K562 (cell line): ENCODE data around the gene HHEX. TPM values are rescaled to one million over a fixed set of nuclear protein-coding genes. Genes with fewer than 3 reads are reported as not detected.

ENCODE experiments used
- ARID2 ChIP-seq: fragments of 450-650 bp; IDR thresholded peaks from 2 replicates; pipeline ENCODE4 v1.6.1; 2017; ENCODE audit warnings: antibody characterized with exemption, mild to moderate bottlenecking
- BCOR ChIP-seq: fragments of 450-650 bp; IDR thresholded peaks from 2 replicates; pipeline ENCODE4 v1.6.1; 2016
- CBX1 ChIP-seq: sonication (generic); IDR thresholded peaks from 2 replicates; pipeline ENCODE4 v1.6.1; 2016; ENCODE audit warnings: antibody characterized with exemption, low read depth, mild to moderate bottlenecking
- CCNT2 ChIP-seq: IDR thresholded peaks from 2 replicates; pipeline ENCODE4 v1.6.1; 2011; ENCODE audit warnings: borderline replicate concordance, low read depth, mild to moderate bottlenecking, moderate library complexity, mixed read lengths, low read length; ENCODE audit not compliant: insufficient read length; ENCODE audit errors: extremely low read depth
- CREB1 ChIP-seq, 2 experiments: sonication (generic) in 1 of 2; formaldehyde crosslinking in 1 of 2; IDR thresholded peaks; 2 replicates each; pipeline versions ENCODE4 v1.6.1 to v1.8.0; 2012 to 2022; ENCODE audit warnings: inconsistent platforms in 1 of 2, mild to moderate bottlenecking in 1 of 2, missing genetic modification reagents in 1 of 2, moderate library complexity in 1 of 2
- DPF2 ChIP-seq: fragments of 450-650 bp; IDR thresholded peaks from 2 replicates; pipeline ENCODE4 v1.6.1; 2016
- E2F1 ChIP-seq: sonication (generic); formaldehyde crosslinking; IDR thresholded peaks from 2 replicates; pipeline ENCODE4 v1.8.1; 2023; ENCODE audit warnings: mild to moderate bottlenecking, missing genetic modification reagents, moderate library complexity
- GATAD2A ChIP-seq: fragments of 450-650 bp; IDR thresholded peaks from 2 replicates; pipeline ENCODE4 v1.6.1; 2017
- MAFG ChIP-seq: fragments of 450-650 bp; conservative IDR thresholded peaks from 2 replicates; pipeline ENCODE4 v1.6.1; 2016; ENCODE audit warnings: missing genetic modification characterization, missing compliant biosample characterization
- MLLT1 ChIP-seq, 2 experiments: fragments of 450-650 bp; IDR thresholded peaks; 2 replicates each; pipeline ENCODE4 v1.6.1; 2016
- NCOA1 ChIP-seq: fragments of 450-650 bp; IDR thresholded peaks from 2 replicates; pipeline ENCODE4 v1.6.1; 2016; ENCODE audit warnings: low read depth
- POLR3A ChIP-seq: IDR thresholded peaks from 2 replicates; pipeline ENCODE4 v1.6.1; 2011; ENCODE audit warnings: borderline replicate concordance, mild to moderate bottlenecking, moderate library complexity; ENCODE audit not compliant: insufficient read length, insufficient read depth; ENCODE audit errors: extremely low read depth
- RB1 ChIP-seq: fragments of 450-650 bp; IDR thresholded peaks from 2 replicates; pipeline ENCODE4 v1.6.1; 2017; ENCODE audit warnings: low read depth, mild to moderate bottlenecking
- RBM34 ChIP-seq: fragments of 200-400 bp; formaldehyde crosslinking; IDR thresholded peaks from 2 replicates; pipeline ENCODE4 v1.6.1; 2018; ENCODE audit warnings: low read length, borderline replicate concordance; ENCODE audit not compliant: insufficient read depth
- SREBF1 ChIP-seq: fragments of 150-350 bp; IDR thresholded peaks from 2 replicates; pipeline ENCODE4 v1.6.1; 2014; ENCODE audit warnings: antibody characterized with exemption, low read depth, low read length, borderline replicate concordance
- STAT5A ChIP-seq: IDR thresholded peaks from 2 replicates; pipeline ENCODE4 v1.6.1; 2012; ENCODE audit warnings: low read length, inconsistent platforms, borderline replicate concordance
- TRIM28 ChIP-seq: fragments of 450-650 bp; IDR thresholded peaks from 2 replicates; pipeline ENCODE4 v1.6.1; 2017
- ZKSCAN3 ChIP-seq: fragments of 250-450 bp; sonication (Bioruptor Pico); IDR thresholded peaks from 2 replicates; pipeline ENCODE4 v1.4.0; 2020
- ZNF134 ChIP-seq: fragments of 250-450 bp; sonication (Bioruptor Pico); conservative IDR thresholded peaks from 2 replicates; pipeline ENCODE4 v1.4.0; 2020
- ZNF511 ChIP-seq: sonication (generic); formaldehyde crosslinking; IDR thresholded peaks from 2 replicates; pipeline ENCODE4 v1.8.0; 2022; ENCODE audit warnings: mild to moderate bottlenecking, missing genetic modification reagents
- polyA plus RNA-seq, 8 experiments: library from polyadenylated mRNA; depleted of rRNA in 4 of 8; stranded (reverse) in 5 of 8; unstranded in 3 of 8; fragments of >200 nt; fragmentation: Nextera tagmentation in 2 of 8; fragmentation: Illumina TruSeq in 1 of 8; extraction: Ambion mirVana in 2 of 8; extraction: Trizol in 1 of 8; gene quantifications; 2 replicates each; pipeline versions ENCODE4 v1.2.1 to v1.2.3, GENCODE V29; 2011 to 2014; ENCODE audit warnings: inconsistent platforms in 1 of 8, missing spikeins in 1 of 8
- total RNA-seq, 7 experiments: library from RNA; depleted of rRNA in 6 of 7; stranded (reverse); fragments of >200 nt in 6 of 7; fragmentation: Illumina TruSeq in 2 of 7; extraction: Trizol in 2 of 7; gene quantifications; 2 replicates each; pipeline versions ENCODE4 v1.2.1 to v1.2.3, GENCODE V29; 2011 to 2021; ENCODE audit warnings: low replicate concordance in 1 of 7
- TF ChIP-seq, protein P1 (sequence below): fragments of 250-450 bp; sonication (Bioruptor Pico); IDR thresholded peaks from 2 replicates; pipeline ENCODE4 v1.9.0; 2021; ENCODE audit warnings: mild to moderate bottlenecking, inconsistent platforms
- TF ChIP-seq, protein P2 (sequence below): IDR thresholded peaks from 2 replicates; pipeline ENCODE4 v1.6.1; 2011; ENCODE audit warnings: borderline replicate concordance, low read depth, mild to moderate bottlenecking, moderate library complexity, low read length; ENCODE audit not compliant: insufficient read depth, poor library complexity, severe bottlenecking

The HHEX gene
- total and polyA plus RNA-seq, 9 of the 15 experiments (the other 6 are each of a cell fraction or from before 2014, with no cell fraction given): 37.2 to 133 (median 80.2) TPM

DNA sequence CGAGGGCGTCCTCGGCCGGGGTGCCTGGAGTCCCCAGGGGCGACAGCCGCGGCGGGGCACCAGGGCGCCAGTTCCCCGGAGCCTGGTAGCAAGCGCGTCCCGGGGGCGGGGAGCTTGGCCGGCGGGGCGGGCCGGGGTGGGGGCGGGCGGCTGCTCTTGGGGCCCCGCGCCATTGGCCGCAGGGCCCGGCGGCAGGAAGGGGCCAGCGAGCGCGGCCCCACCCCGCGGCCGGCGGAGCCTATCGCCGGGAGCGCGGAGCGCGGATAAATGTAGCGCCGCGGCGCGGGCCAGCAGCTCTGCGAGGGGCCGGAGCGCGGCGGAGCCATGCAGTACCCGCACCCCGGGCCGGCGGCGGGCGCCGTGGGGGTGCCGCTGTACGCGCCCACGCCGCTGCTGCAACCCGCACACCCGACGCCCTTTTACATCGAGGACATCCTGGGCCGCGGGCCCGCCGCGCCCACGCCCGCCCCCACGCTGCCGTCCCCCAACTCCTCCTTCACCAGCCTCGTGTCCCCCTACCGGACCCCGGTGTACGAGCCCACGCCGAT, at the start of gene HHEX (continued):
- no peak for TF ChIP-seq E2F1 (CRISPR knock-in tag)
- no peak for TF ChIP-seq GATAD2A
- TF ChIP-seq DPF2: no peak
- TF ChIP-seq MAFG (tag): no peak
- TF ChIP-seq ZNF511 (CRISPR knock-in tag): no peak
- peak; percentile 77 for TF ChIP-seq CCNT2
- no peak for TF ChIP-seq ZKSCAN3
- no peak for TF ChIP-seq POLR3A
- no peak for TF ChIP-seq STAT5A
- TF ChIP-seq SREBF1: no peak
- no peak for TF ChIP-seq TRIM28
- TF ChIP-seq RBM34: no peak
- no peak for TF ChIP-seq NCOA1
- TF ChIP-seq RB1: peak; percentile 41; the same call in 1 of the 2 replicates
- TF ChIP-seq CBX1: peak; percentile 17; the same call in 1 of the 2 replicates
- no peak for TF ChIP-seq ZNF134 (CRISPR knock-in tag)
- TF ChIP-seq, protein P1, sequence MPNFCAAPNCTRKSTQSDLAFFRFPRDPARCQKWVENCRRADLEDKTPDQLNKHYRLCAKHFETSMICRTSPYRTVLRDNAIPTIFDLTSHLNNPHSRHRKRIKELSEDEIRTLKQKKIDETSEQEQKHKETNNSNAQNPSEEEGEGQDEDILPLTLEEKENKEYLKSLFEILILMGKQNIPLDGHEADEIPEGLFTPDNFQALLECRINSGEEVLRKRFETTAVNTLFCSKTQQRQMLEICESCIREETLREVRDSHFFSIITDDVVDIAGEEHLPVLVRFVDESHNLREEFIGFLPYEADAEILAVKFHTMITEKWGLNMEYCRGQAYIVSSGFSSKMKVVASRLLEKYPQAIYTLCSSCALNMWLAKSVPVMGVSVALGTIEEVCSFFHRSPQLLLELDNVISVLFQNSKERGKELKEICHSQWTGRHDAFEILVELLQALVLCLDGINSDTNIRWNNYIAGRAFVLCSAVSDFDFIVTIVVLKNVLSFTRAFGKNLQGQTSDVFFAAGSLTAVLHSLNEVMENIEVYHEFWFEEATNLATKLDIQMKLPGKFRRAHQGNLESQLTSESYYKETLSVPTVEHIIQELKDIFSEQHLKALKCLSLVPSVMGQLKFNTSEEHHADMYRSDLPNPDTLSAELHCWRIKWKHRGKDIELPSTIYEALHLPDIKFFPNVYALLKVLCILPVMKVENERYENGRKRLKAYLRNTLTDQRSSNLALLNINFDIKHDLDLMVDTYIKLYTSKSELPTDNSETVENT (CRISPR knock-in tag): peak; percentile 83
- peak; percentile 24; the same call in 1 of the 2 replicates for TF ChIP-seq CREB1 (IDR thresholded peaks at IDR 0.05)
- TF ChIP-seq CREB1 (CRISPR knock-in tag; IDR thresholded peaks at IDR 0.05): no peak
- TF ChIP-seq, protein P2, sequence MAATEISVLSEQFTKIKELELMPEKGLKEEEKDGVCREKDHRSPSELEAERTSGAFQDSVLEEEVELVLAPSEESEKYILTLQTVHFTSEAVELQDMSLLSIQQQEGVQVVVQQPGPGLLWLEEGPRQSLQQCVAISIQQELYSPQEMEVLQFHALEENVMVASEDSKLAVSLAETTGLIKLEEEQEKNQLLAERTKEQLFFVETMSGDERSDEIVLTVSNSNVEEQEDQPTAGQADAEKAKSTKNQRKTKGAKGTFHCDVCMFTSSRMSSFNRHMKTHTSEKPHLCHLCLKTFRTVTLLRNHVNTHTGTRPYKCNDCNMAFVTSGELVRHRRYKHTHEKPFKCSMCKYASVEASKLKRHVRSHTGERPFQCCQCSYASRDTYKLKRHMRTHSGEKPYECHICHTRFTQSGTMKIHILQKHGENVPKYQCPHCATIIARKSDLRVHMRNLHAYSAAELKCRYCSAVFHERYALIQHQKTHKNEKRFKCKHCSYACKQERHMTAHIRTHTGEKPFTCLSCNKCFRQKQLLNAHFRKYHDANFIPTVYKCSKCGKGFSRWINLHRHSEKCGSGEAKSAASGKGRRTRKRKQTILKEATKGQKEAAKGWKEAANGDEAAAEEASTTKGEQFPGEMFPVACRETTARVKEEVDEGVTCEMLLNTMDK: peak; percentile 9
- 0 out of 4 replicates have a peak, but pooled peaks of 1 of the 2 experiments have one; percentile 16 for TF ChIP-seq MLLT1 (IDR thresholded peaks at IDR 0.05)
- TF ChIP-seq BCOR: no peak
- TF ChIP-seq ARID2: no peak
